ENCODE results near the gene TBC1D7. TPM values are rescaled to one million over a fixed set of nuclear protein-coding genes. Genes with fewer than 3 reads are reported as not detected.

Gene TBC1D7
- total and polyA plus RNA-seq, 10 of the 15 experiments (the other 5 are each of a cell fraction or from before 2014, with no cell fraction given) = 20.1 to 65.9 (median 31.3) TPM

GRCh38 chr6:13278991-13279390 lies 49.3 kb downstream of the TBC1D7 start (continued):
- TF ChIP-seq NR2C2 (IDR thresholded peaks at IDR 0.05; ENCODE audit: borderline replicate concordance, control insufficient read depth, insufficient read length, low read depth) (no peak), SPI1 (IDR thresholded peaks at IDR 0.05; ENCODE audit: borderline replicate concordance, insufficient read depth, low read depth, low read length) (no peak), RFX5 (IDR thresholded peaks at IDR 0.05; ENCODE audit: low read depth, low read length) (no peak), TCF12 (IDR thresholded peaks at IDR 0.05; ENCODE audit: low read depth, low read length) (no peak), BCL11A (IDR thresholded peaks at IDR 0.05; ENCODE audit: low read depth, low read length) (no peak), POLR2AphosphoS5 (IDR thresholded peaks at IDR 0.05; ENCODE audit: low read length) (no peak), KLF5 (IDR thresholded peaks at IDR 0.05; ENCODE audit: partially characterized antibody) (no peak), NFYA (IDR thresholded peaks at IDR 0.05; ENCODE audit: borderline replicate concordance, low read depth, low read length) (no peak), HDAC2 (IDR thresholded peaks at IDR 0.05) (no peak)

- 65% methylated on average over 3 of the region's 3 CpGs for WGBS (ENCODE audit: insufficient coverage, insufficient replicate concordance, low lambda C conversion rate, missing lambda C conversion rate)
- ChIA-PET RAD21 (ENCODE audit: unreplicated experiment) (interaction anchor here (0.8 to 8.2 kb wide), 14 partner anchors 14 to 155 kb away, joined by 3 to 79 read pairs (median 4); partner anchors contain the start of gene TBC1D7), POLR2A (interaction anchor here (0.5 to 5.4 kb wide), 5 partner anchors 11 to 49 kb away, joined by 3 to 37 read pairs (median 7); partner anchors contain the start of gene TBC1D7), SMC1A (ENCODE audit: uncharacterized antibody, unreplicated experiment) (interaction anchor here (0.9 to 8.5 kb wide), 15 partner anchors 14 to 85 kb away, joined by 3 to 114 read pairs (median 9); partner anchors contain the start of gene TBC1D7), CTCF (interaction anchor here (0.6 to 7.0 kb wide), 25 partner anchors 9 to 367 kb away, joined by 3 to 108 read pairs (median 4); partner anchors contain the start of gene TBC1D7)
- peaks cover 33% of the 10 kb centered on the region for H3K4me1 ChIP-seq (ENCODE audit: control insufficient read depth, insufficient read depth, low read length)
- H3K27me3 ChIP-seq (replicated peaks in 1 of 2; ENCODE audit: control insufficient read depth in 2 of 2, insufficient read depth in 2 of 2, low read length in 1 of 2) = no peaks in the 10 kb centered on the region; a peak in 1 of 4 replicates
- H3K27ac ChIP-seq (ENCODE audit: control insufficient read depth, insufficient read depth) = no peak overlapping the region
- in situ Hi-C loops (cut with MboI) (no loop called here), intact Hi-C loops (cut with micrococcal nuclease; ENCODE audit: unreplicated experiment) (loop anchor here (1.0 kb wide), 2 partner anchors 49 to 83 kb away; no protein-coding TSS in a partner anchor)
- ATAC-seq (peak; percentile 53), FAIRE-seq (no peak), DNase-seq (ENCODE audit: low read depth, low spot score) (no peak)
- no peak overlapping the region for H3K4me3 ChIP-seq
- H3K4me2 ChIP-seq (ENCODE audit: control insufficient read depth, insufficient read depth) = no peak overlapping the region; the same call in 1 of the 2 replicates
- H2AFZ ChIP-seq (ENCODE audit: control insufficient read depth, low read depth, low read length) = no peak overlapping the region
- H3K9me3 ChIP-seq (replicated peaks; ENCODE audit: control insufficient read depth, insufficient read depth, low read length) = no peaks in the 10 kb centered on the region
- peaks cover 13 to 28% of the 10 kb centered on the region in 2 experiments for H3K36me3 ChIP-seq (ENCODE audit: control insufficient read depth in 2 of 2, insufficient read depth in 2 of 2, low read length in 1 of 2)
- BruUV-seq (replicated peaks) = no TSS peak
- H3K9ac ChIP-seq (ENCODE audit: control insufficient read depth, insufficient read depth, low read length) = no peak overlapping the region
- peaks cover 52% of the 10 kb centered on the region for H3K79me2 ChIP-seq (ENCODE audit: control insufficient read depth, insufficient read depth, low read length)
- peaks cover 4% of the 10 kb centered on the region for H4K20me1 ChIP-seq (ENCODE audit: control insufficient read depth, insufficient read depth)
- no peak for TF ChIP-seq TCF3 (IDR thresholded peaks at IDR 0.05; ENCODE audit: borderline replicate concordance, insufficient read depth, low read depth, low read length)
- TF ChIP-seq TCF12 (IDR thresholded peaks at IDR 0.05; ENCODE audit: low read depth, low read length) = no peak
- TF ChIP-seq SMC3 (IDR thresholded peaks at IDR 0.05; ENCODE audit: borderline replicate concordance, low read length) = peak; percentile 58; the same call in 1 of the 2 replicates
- no peak for TF ChIP-seq IRF5 (IDR thresholded peaks at IDR 0.05; ENCODE audit: borderline replicate concordance)
- TF ChIP-seq TAF1 (IDR thresholded peaks at IDR 0.05; ENCODE audit: borderline replicate concordance, low read depth, low read length) = no peak
- no peak for TF ChIP-seq SMARCA5 (IDR thresholded peaks at IDR 0.05)
- TF ChIP-seq SPI1 (IDR thresholded peaks at IDR 0.05; ENCODE audit: borderline replicate concordance, insufficient read depth, low read depth, low read length) = no peak; the same call in 1 of the 2 replicates
- TF ChIP-seq USF1 (IDR thresholded peaks at IDR 0.05; ENCODE audit: borderline replicate concordance, extremely low read length, insufficient read depth, low read depth, low read length) = no peak
- TF ChIP-seq SIX5 (IDR thresholded peaks at IDR 0.05; ENCODE audit: low read depth, low read length, severe bottlenecking) = no peak
- peak; percentile 57 to 69 (median 58) for TF ChIP-seq CTCF (IDR thresholded peaks at IDR 0.05 in 2 of 3, conservative IDR thresholded peaks at IDR 0.05 in 1 of 3; ENCODE audit: control insufficient read depth in 2 of 3, extremely low read depth in 1 of 3, insufficient read depth in 1 of 3, low read depth in 3 of 3, low read length in 3 of 3)
- TF ChIP-seq ZBED1 (IDR thresholded peaks at IDR 0.05; ENCODE audit: borderline replicate concordance) = no peak
- peak; percentile 58 for TF ChIP-seq RAD21 (IDR thresholded peaks at IDR 0.05; ENCODE audit: insufficient read depth, low read depth, low read length)
Observed at GRCh38 chr6:13278164-13278563, 50.2 kb downstream of the TBC1D7 start.

Data from GM12878 (cell line).